Lower lobe of right lung (tissue), 2 donors: ENCODE data around the gene MGA. TPM values are rescaled to one million over a fixed set of nuclear protein-coding genes. Genes with fewer than 3 reads are reported as not detected.

Source experiments
- ATAC-seq, 2 donors: fragments of 200-7000 bp; cut with Tn5 transposase; one replicate each; pipeline ENCODE4 v1.9.1; 2020 to 2022; ENCODE audit warnings: mild to moderate bottlenecking in 2 of 2, moderate library complexity in 2 of 2
- DNase-seq: peaks from one replicate; pipeline ENCODE4 v3.0.0-alpha.2; 2020
- H3K27ac ChIP-seq: fragments of 200-600 bp; one replicate; pipeline ENCODE4 v1.8.0; 2022
- H3K27me3 ChIP-seq: fragments of 200-600 bp; one replicate; pipeline ENCODE4 v1.8.0; 2022; ENCODE audit warnings: low read depth
- H3K36me3 ChIP-seq: fragments of 200-600 bp; one replicate; pipeline ENCODE4 v1.8.0; 2022; ENCODE audit warnings: mild to moderate bottlenecking
- H3K4me1 ChIP-seq: fragments of 200-600 bp; one replicate; pipeline ENCODE4 v1.8.0; 2022
- H3K4me3 ChIP-seq: fragments of 200-600 bp; one replicate; pipeline ENCODE4 v1.8.0; 2022; ENCODE audit warnings: mild to moderate bottlenecking
- H3K9me3 ChIP-seq: fragments of 200-600 bp; one replicate; pipeline ENCODE4 v1.8.0; 2022
- CTCF ChIP-seq: fragments of 200-600 bp; IDR thresholded peaks from one replicate; pipeline ENCODE4 v1.8.0; 2022; ENCODE audit warnings: antibody characterized with exemption, mild to moderate bottlenecking
- intact Hi-C: fragments of 100-400 bp; cut with DNase I; formaldehyde crosslinking; loops from one replicate; pipeline ENCODE4 v1.11.0; 2022
- total RNA-seq: library from RNA; stranded (reverse); fragmentation: NEBNext Ultra II Directional; extraction: Animal tissue kit (Norgen Biotek cat#: 25700); gene quantifications from one replicate; pipeline ENCODE4 v1.2.1, GENCODE V29; 2021
- donor health status: DM: no; HTN: yes; CAD: no; lungs with severe emphysema.

The MGA gene
- total RNA-seq, 1 donor from 2014 or later = 38.7 TPM

DNA sequence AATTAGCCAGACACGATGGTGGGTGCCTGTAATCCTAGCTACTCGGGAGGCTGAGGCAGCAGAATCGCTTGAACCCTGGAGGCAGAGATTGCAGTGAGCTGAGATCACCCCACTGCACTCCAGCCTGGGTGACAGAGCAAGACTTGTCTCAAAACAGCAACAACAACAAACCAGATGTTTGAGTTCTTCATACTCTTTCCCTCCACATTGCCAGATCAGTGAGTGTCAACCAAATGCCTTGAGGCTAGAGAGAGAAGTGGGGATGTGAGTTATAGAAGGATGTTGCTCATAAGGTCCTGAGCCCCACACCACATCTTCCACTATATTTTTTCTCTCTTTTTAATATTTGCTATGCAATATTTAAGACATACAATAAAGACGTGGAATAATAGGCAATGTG, 133.9 kb downstream of the MGA start:
- TF ChIP-seq CTCF = no peak
- H3K36me3 ChIP-seq = no peaks in the 10 kb centered on the region
- peaks cover 42% of the 10 kb centered on the region for H3K4me1 ChIP-seq
- H3K27me3 ChIP-seq = no peaks in the 10 kb centered on the region
- intact Hi-C loops = no loop called here
- DNase-seq (no peak), ATAC-seq (no peak)
- H3K4me3 ChIP-seq = no peak overlapping the region
- no peak overlapping the region for H3K27ac ChIP-seq
- no peaks in the 10 kb centered on the region for H3K9me3 ChIP-seq

DNA sequence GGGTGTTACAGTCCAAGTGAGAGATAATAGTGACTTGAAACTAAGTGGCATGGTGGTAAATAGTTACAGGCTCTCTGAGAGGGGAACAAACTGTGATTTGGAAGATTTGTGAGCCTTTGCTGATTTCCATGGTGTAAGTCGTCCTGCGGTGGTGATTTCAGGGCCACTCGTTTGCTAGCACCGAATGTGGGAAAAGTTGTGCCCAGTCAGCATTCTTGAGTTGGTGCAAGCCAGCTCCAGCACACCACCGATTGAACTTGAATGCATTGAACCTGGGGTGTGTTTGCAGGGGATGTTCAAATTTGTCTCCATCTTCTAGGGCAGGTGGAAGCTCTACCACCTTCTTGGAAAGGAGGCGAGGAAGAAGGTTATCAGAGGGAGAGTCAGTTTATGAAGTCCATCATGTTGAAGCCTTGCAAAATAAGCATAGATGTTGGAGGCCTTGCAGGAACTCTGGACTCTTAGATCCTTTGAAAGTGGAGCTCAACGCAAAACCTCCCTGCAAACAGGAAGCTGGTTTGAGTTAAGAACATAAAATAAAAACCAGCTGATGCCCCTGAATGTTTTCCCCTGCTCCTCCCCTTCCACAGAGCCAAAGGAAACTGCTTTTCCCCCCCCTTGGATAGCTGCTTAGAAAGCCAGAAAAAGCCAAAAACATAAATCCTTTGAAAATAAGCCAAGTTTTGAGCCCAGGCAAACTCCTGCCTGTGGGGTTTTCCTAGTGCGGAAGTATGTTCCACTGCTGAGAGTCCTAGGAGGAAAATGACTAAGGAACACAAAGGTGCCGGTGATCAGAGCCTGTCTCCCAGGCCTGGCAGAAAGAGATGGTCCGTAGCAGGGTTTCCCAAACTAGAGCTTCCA, 136.0 kb downstream of the MGA start:
- ATAC-seq = no peak
- H3K27me3 ChIP-seq = no peaks in the 10 kb centered on the region
- H3K4me3 ChIP-seq = no peak overlapping the region
- peaks cover 13% of the 10 kb centered on the region for H3K36me3 ChIP-seq
- no peaks in the 10 kb centered on the region for H3K9me3 ChIP-seq
- DNase-seq = no peak
- no peak overlapping the region for H3K27ac ChIP-seq
- no peak for TF ChIP-seq CTCF
- H3K4me1 ChIP-seq = peaks cover 25% of the 10 kb centered on the region
- intact Hi-C loops = no loop called here

DNA sequence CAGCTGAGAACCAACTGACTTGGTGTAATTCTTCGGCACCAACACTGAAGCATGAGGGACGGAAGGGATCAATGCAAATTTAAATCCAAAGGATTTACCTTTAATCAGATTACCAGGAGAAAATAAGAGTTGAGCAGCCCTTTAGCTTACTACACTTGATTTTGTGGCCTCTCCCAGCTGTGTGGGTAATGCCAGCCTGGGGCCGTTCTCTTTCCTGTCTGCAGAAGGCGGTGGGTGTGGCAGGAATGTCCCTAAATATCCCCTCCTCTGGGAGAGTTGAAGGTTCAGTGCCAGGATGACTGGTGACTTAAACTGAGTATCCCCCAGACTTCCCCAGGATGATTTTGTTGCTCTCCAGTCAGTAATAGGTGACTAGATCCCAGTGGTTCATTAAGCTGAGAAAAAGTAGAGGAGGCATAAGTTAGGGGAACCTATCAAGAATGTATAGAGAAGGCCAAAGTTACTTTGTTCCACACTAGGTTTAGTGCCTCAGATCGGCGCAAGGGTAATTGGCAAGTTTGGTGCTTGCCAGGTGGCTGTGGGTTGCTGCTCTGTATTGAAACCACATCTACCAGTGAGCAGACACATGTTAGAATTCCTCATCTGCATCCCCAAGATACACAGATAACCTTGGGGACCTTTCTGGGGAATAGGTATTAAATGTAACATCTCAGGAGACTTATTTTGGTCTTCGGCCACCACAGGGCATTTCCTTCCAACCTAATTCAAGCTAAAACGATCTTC, 137.2 kb downstream of the MGA start:
- Histone ChIP-seq H3K4me1 (peaks cover 18% of the 10 kb centered on the region), H3K27me3 (no peaks in the 10 kb centered on the region), H3K27ac (no peak overlapping the region), H3K36me3 (peaks cover 19% of the 10 kb centered on the region), H3K9me3 (no peaks in the 10 kb centered on the region), H3K4me3 (no peak overlapping the region)
- intact Hi-C loops = no loop called here
- no peak for ATAC-seq
- no peak for DNase-seq
- TF ChIP-seq CTCF = no peak

DNA sequence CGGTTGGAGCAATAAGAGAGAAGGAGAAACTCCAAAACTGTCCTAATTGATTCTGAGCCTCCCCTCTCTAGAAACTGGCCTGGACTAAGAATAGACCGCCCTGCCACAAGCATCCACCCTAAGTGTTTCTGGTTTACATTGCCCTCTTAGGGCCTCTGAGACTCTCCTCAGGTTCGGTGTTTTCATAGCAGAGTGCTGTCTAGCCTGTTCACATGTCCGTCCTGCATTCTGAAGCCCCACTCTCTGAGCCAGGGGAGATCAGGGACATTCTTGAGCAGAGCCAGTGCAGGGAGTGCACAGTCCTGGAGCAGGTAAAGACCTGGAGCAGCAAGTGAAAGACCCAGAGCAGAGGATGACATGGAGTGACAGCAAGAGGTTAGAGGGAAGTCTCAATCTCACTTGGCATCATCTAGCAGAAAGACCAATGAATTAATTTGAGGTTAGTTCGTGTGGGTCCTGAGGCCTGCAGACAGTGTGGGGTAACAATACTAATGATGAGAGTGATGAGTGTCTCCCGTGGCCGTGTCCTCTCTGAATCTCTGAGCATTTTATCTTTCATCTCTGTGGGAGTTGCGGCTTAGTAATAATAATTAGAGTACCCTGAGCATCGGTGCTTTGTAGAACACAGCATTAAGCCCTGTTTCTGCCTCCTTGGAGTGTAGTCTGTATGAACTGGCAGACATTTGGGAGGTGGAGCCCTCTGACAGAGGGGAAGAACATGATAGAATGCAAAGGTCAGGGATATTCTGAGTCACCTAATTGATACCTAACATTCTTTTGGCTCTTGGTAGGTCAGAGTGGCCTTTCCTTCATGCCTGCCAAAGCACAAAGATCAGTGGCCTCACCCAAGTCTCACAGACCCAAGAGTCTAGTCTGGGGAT, 138.6 kb downstream of the MGA start:
- peak; percentile 26 to 69 for ATAC-seq
- peaks cover 18% of the 10 kb centered on the region for H3K4me1 ChIP-seq

More for the DNA sequence above, 138.6 kb downstream of the MGA start:
- no peak for TF ChIP-seq CTCF
- peaks cover 19% of the 10 kb centered on the region for H3K36me3 ChIP-seq
- no peak overlapping the region for H3K27ac ChIP-seq
- intact Hi-C loops = no loop called here
- H3K9me3 ChIP-seq = no peaks in the 10 kb centered on the region
- no peaks in the 10 kb centered on the region for H3K27me3 ChIP-seq
- DNase-seq = no peak
- no peak overlapping the region for H3K4me3 ChIP-seq
